H1 (cell line): Measurements from ENCODE around the gene TRAF3IP1. TPM values are rescaled to one million over a fixed set of nuclear protein-coding genes. Genes with fewer than 3 reads are reported as not detected.

Source experiments
- BRCA1 ChIP-seq: IDR thresholded peaks from 2 replicates; pipeline ENCODE4 v1.6.1; 2012; ENCODE audit warnings: low read depth, low read length, improper control_type of control experiment
- SRF ChIP-seq: IDR thresholded peaks from 2 replicates; pipeline ENCODE4 v1.6.1; 2011; ENCODE audit warnings: mild to moderate bottlenecking, low read depth, low read length, moderate library complexity
- polyA plus RNA-seq, 7 experiments: library from polyadenylated mRNA; depleted of rRNA in 3 of 7; stranded (reverse) in 5 of 7; unstranded in 2 of 7; fragments of >200 nt in 5 of 7; fragments of 200-250 nt in 2 of 7; gene quantifications; 1 replicate in 5 of 7; 2 replicates in 1 of 7; 4 replicates in 1 of 7; pipeline versions ENCODE4 v1.2.1 to v1.2.3, GENCODE V29; 2011 to 2013; ENCODE audit warnings: missing spikeins in 2 of 7, mixed read lengths in 2 of 7
- total RNA-seq: library from RNA; stranded (reverse); fragmentation: NEBNext Ultra II Directional; extraction: Animal tissue kit (Norgen Biotek cat#: 25700); gene quantifications from 2 replicates; pipeline ENCODE4 v1.2.1, GENCODE V29; 2021

The TRAF3IP1 gene
- total and polyA plus RNA-seq, 2 of the 8 experiments (the other 6 are each of a cell fraction or from before 2014, with no cell fraction given), result 2.3 to 17.5 TPM

DNA sequence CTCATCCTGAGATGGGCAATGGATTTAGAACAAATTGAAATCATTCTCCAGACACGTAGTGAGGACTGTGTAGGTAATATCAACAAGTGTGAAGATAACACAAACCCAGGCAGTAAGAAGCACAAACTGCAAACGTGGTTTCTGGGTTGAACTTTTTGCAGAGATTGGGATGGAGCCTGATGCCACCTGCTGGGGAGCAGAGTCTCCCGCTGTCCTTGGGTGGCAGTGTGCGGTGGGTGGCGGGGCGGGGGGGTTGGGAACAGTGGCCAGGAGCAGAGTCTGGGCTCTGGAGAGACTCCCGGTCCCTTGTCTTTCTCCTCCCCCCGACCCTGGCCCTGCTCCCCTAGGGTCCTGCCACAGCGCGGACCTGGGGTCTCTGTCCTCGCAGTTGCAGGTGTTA lies 19.5 kb downstream of the TRAF3IP1 start (continued):
- no peak for TF ChIP-seq BRCA1
- TF ChIP-seq SRF, result no peak
